NB4 (cell line): ENCODE data around the gene EIF6.
"Not testable (repeated sequence)": the region's sequence is repeated elsewhere in the genome, so short reads cannot be mapped to it uniquely, and the experiment has no call there.

ENCODE experiments used
- MYC ChIP-seq: IDR thresholded peaks from 2 replicates; pipeline ENCODE4 v1.6.1; 2011; ENCODE audit warnings: low read depth, low read length
- POLR2A ChIP-seq: IDR thresholded peaks from 2 replicates; pipeline ENCODE4 v1.6.1; 2011; ENCODE audit warnings: mild to moderate bottlenecking; ENCODE audit not compliant: insufficient read length; ENCODE audit errors: extremely low read depth
- TF ChIP-seq, protein P1 (sequence below): IDR thresholded peaks from one replicate; pipeline ENCODE4 v1.5.1; 2012; ENCODE audit warnings: low read depth, low read length
- TF ChIP-seq, protein P2 (sequence below): IDR thresholded peaks from 2 replicates; pipeline ENCODE4 v1.6.1; 2011; ENCODE audit warnings: low read depth, low read length

DNA sequence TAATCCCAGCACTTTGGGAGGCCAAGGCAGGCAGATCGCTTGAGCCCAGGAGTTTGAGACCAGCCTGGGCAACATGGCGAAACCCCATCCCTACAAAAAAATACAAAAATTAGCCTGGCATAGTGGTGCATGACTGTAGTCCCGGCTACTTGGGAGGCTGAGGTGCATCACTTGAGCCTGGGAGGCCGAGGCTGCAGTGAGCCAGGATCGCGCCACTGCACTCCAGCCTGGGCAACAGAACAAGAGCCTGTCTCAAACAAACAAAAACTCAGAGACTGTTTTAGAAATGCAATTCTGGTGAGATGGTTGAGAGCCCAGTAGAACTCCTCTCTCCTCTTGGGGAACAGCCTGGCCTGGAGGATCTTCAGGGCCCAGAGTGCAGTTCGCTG, 31.1 kb upstream of the EIF6 start:
- TF ChIP-seq, protein P1, sequence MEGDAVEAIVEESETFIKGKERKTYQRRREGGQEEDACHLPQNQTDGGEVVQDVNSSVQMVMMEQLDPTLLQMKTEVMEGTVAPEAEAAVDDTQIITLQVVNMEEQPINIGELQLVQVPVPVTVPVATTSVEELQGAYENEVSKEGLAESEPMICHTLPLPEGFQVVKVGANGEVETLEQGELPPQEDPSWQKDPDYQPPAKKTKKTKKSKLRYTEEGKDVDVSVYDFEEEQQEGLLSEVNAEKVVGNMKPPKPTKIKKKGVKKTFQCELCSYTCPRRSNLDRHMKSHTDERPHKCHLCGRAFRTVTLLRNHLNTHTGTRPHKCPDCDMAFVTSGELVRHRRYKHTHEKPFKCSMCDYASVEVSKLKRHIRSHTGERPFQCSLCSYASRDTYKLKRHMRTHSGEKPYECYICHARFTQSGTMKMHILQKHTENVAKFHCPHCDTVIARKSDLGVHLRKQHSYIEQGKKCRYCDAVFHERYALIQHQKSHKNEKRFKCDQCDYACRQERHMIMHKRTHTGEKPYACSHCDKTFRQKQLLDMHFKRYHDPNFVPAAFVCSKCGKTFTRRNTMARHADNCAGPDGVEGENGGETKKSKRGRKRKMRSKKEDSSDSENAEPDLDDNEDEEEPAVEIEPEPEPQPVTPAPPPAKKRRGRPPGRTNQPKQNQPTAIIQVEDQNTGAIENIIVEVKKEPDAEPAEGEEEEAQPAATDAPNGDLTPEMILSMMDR: not testable (repeated sequence)
- not testable (repeated sequence) for TF ChIP-seq POLR2A, MYC
- TF ChIP-seq, protein P2, sequence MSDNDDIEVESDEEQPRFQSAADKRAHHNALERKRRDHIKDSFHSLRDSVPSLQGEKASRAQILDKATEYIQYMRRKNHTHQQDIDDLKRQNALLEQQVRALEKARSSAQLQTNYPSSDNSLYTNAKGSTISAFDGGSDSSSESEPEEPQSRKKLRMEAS: not testable (repeated sequence)
